Measurements from ENCODE around the gene DNM3.

- TF ChIP-seq CTCF (optimal IDR thresholded peaks at IDR 0.05 in 1 of 3, IDR thresholded peaks at IDR 0.05 in 1 of 3, conservative IDR thresholded peaks at IDR 0.05 in 1 of 3; ENCODE audit: extremely low read depth in 1 of 3, insufficient read depth in 2 of 3, low read length in 3 of 3), result no peak
- no peak for TF ChIP-seq EZH2 (IDR thresholded peaks at IDR 0.05; ENCODE audit: low read length)
Observed at GRCh38 chr1:171909711-171910110, 68.4 kb downstream of the DNM3 start.
